Measurements from ENCODE around the gene UNC13D.

Gene UNC13D

DNA sequence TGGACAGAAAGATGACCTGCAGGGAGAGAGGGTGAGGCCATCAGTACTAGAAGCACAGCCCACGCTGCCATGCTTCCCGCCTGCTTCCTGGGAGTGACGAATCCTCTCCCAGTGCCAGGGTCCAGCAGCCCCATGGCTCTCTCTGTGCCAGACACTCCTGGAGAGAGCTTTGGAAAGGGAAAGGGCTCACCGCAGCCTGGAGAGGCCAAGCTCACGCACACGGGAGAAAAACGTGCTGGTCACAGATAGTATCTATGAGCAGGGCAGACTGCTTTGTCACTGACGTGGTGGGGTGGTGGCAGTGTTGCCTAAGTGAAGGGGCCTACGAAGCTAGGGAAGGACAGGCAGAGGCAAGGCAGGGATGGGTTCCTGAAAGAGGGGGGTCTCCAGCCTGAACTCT lies 5.5 kb upstream of the UNC13D start:
- DNase-seq = no peak

GRCh38 chr17:75849279-75849646 lies 5.1 kb upstream of the UNC13D start:
- DNase-seq = no peak

- no peak for DNase-seq
These were observed 4.5 kb upstream of the UNC13D start for GRCh38 chr17:75848523-75849278.

- no peak for DNase-seq
These were observed 3.7 kb upstream of the UNC13D start for GRCh38 chr17:75847614-75848522.

DNA sequence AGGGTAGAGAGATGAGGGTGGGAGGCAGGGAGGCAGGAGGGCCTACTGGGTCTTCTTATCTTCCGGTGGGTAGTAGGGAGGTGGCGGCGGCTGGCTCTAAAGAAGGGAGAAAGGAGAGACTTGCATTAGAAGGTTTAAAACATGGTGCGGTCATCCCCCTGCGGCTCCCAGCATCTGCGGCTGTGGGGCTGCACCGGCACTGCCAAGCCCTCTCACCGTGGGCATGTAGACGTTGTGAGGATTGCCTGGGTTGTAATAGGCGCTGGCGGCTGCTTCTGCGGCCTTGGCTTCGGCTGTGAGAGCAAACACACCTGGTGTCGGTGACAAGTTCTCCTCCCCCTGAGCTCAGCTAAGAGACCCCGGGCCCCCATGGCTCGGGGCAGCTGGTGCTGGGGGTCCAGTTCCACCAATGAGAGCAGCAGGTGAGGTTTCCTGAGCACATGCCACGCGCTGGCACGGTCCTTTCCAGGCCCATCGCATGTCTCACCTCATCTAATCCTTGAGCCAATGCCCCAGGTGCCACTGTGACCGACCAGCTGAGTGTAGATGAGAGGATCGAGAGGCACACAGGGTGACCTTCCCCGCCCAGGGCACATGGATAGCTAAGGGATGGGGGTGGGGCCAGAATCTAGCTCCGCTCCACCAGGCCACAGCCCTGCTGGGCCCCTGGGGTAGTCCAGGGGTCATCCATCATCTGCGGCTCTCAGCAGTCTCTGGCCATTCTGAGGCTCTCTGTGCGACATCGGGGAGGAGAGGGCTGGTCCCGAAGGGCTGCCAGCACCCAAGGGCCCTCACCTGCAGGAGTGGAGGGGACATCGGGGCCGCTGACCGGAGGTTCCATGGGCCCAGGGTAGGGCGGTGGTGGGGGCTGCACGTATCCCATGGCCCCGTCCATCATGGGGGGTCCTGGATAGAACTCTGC lies 2.7 kb upstream of the UNC13D start:
- no peak for DNase-seq

DNA sequence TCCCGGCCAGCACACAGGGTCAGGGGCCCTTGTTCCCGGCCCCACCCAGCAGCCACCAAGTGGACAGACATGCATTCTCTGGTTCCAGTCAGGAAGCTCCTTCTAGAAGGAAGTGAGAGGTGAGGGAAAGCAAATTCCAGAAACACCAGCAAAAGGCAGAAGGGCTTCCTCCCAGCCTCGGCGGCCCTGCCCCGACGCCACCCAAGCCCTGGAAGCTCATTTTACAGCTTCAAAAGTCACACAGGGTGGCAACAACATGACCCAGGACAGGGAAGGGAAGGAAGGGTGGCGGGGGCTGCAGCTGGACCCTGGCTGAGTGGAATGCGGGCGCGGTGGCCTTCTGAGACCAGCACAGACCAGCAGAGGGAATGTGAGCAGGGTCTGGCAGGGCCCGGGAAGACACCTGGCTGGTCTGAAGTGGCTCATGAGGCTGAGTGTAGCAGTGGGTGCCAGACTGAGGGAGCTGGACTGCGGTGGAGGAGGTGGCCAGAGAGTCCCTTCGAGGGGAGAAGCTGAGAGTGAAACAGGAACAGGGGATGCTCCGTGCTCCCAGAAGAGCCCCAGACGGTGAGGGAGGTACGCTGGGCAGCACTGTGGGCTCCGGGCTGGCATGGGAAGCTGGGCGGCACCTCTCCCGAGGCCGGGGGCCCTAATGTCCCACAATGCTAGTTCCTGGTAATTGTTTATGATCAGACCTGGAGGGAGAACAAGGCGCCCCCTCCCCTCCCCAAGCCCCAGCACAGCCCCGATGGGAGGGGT lies 1.9 kb upstream of the UNC13D start:
- DNase-seq = no peak

GRCh38 chr17:75845058-75845711 lies 981 bp upstream of the UNC13D start:
- DNase-seq = peak; percentile 46

DNA sequence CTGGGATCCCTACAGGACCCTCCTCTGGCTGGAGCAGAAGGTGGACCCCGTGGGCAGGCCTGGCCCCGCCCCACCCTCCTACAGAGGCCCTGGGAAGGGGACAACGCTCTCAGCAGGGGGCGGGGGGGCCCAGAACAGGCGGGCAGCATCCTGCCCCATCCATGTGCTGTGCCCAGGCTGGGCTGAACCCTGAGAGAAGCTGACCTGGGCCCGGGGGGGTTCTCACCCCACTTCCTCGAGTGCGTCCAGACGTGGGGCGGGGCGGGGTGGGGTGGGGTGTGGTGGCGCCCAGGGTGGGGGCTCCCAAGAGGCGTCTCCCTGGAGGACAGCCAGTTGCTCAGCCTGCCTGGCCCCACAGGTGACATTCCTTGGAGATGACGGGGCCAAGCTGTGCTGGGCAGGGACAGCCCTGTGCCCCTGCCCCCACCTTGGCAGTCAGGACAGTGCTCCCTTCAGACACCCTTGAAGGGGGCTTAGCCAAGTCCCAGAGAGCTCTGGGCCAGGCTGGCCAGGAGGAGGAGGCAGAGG lies 390 bp upstream of the UNC13D start:
- no peak for DNase-seq

GRCh38 chr17:75842963-75843576 lies 1.1 kb downstream of the UNC13D start:
- no peak for DNase-seq

GRCh38 chr17:75842411-75842810 lies 1.8 kb downstream of the UNC13D start:
- no peak for DNase-seq

- no peak for DNase-seq
These were observed 3.4 kb downstream of the UNC13D start for GRCh38 chr17:75840799-75841164.

DNA sequence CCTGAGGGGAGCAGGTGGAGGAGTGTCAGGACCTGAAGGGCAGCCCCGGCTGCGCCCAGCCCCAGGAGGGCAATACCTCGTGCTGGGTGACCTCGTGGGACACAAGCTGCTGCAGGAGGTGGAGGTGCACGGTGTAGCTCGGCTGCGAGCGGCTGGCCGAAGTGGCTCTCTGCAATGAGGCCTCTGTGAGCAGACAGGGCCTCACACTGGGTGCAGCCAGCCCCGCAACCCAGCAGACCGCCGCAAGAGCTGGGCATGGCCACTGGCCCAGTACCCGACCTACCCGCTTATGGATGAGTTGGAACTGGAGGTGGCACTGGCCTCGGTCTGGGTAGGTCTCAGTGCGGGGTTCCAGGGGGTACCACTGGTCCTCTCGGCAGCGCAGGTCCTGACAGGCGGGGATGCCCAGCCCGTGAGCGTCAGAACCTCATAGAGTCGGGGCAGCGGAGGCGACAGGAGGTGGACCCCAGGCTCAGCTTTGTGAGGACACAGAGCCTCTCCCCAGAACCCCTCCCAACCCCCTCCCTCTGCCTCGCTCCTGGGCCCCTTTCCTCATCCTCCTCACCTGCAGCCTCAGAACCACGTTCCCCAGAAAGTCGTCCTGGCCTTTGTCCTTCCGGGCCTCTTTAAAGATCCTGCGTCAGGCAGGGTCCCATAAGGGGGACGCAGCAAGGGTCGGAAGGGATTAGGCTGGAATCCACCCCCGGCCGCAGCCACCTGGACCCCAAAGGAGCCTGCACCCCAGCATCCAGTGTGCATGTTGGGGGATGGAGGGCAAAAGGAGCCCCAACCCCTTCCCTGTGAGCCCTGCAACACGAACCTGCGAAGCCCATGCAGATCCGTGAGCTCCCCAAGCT lies 4.0 kb downstream of the UNC13D start:
- DNase-seq = no peak

- no peak for DNase-seq
These were observed 5.8 kb downstream of the UNC13D start for GRCh38 chr17:75838410-75838809.

DNA sequence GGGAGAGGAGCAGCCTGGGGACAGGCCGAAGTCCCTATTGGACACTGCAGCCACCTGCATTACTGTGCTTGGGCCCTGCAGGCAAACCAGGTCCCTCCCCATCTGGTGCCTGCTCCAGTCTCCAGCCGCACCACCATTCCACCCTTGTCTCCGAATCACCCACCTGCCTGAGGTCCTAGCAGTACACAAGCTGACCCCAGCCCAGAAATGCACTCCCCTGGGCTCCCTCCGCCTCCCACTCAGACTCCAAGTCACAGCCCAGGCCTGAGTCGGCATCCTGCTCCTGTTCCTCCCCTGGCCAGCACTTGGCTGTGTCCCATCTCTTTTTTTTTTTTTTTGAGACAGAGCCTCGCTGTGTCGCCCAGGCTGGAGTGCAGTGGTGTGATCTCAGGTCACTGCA lies 6.3 kb downstream of the UNC13D start:
- no peak for DNase-seq

GRCh38 chr17:75836605-75837004 lies 7.6 kb downstream of the UNC13D start:
- no peak for DNase-seq

DNA sequence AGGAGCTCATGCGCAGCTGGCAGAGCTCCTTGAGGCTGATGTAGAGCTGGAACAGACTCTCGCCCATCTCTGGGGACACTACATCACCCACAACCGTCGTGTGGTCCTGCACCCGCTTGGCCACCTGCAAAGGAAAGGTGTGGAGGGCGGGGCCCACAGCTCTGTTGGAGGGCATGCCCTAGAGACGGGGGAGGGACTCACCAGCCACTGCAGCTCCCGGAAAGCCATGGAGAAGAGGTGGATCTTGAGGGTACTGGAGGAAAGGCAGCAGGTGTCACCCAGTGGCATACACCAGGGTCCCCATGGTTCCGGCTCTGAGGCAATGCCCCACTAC lies 8.6 kb downstream of the UNC13D start:
- no peak for DNase-seq

DNA sequence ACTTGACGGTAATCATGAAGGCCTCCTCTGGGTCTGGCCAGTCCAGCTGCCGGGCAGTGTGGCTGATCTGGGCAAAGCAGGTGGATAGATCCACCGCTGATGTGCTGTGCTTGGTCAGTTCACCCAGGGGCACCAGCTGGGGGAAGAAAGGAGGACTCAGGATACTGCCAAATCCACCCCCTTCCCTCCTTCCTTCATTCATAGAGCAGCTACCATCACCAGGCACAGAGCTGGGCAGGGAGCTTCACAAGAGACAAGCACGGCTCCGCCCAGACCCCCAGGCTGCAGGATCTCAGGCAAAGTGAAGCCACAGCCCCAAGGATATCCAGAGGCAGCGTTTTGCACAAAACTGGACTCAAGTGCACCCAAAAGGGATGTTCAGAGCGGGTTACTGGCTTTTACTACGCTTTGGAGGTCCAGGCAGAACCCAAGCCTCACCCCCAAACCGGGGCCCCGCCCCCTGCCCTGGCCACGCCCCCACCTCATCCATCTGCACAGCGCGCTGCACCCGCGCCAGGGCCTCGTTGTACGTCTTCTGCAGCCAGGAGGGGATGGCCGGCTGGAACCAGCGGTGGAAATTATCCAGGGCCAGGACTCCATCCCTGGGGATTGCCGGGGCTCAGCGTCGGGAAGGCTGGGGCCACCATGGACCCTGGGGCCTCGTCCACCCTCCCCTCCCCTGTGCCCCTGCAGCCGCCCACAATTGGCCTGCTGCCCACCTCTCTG lies 9.1 kb downstream of the UNC13D start:
- DNase-seq = no peak

- DNase-seq = no peak
These were observed 9.8 kb downstream of the UNC13D start for GRCh38 chr17:75834279-75834920.

Data from fibroblast of skin of right quadriceps (primary cell).